Activated CD8-positive, alpha-beta memory T cell treated with anti-CD3 and anti-CD28 coated beads for 1 hour (primary cell): Measurements from ENCODE around the gene CDC34.

Experiments used
- DNase-seq, 2 donors: peaks; one replicate each; pipeline ENCODE4 v3.0.0-alpha.2; 2020; ENCODE audit warnings: low read depth in 1 of 2; ENCODE audit errors: extremely low read depth in 1 of 2

CDC34 gene

GRCh38 chr19:496986-497385 lies 34.6 kb upstream of the CDC34 start:
- DNase-seq, result no peak

GRCh38 chr19:497491-497868 lies 34.1 kb upstream of the CDC34 start:
- no peak for DNase-seq

- DNase-seq, result no peak
These were observed 33.6 kb upstream of the CDC34 start for GRCh38 chr19:497869-498510.

- no peak for DNase-seq
These were observed 33.1 kb upstream of the CDC34 start for GRCh38 chr19:498511-498891.

GRCh38 chr19:498977-499623 lies 32.5 kb upstream of the CDC34 start:
- DNase-seq, result no peak

- no peak for DNase-seq
These were observed 29.9 kb upstream of the CDC34 start for GRCh38 chr19:501646-502045.

- no peak for DNase-seq
These were observed 26.9 kb upstream of the CDC34 start for GRCh38 chr19:504616-505015.

- peak; percentile 83 to 86 for DNase-seq
These were observed 24.9 kb upstream of the CDC34 start for GRCh38 chr19:506404-507285.

- DNase-seq, result peak; percentile 65 to 77
These were observed 24.0 kb upstream of the CDC34 start, which contains the start of gene TPGS1 for GRCh38 chr19:507286-508203. TSS of gene TPGS1 (plus strand) at chr19:507497. CDS start at chr19:507507, 10 bp downstream.

GRCh38 chr19:508204-509150 lies 23.1 kb upstream of the CDC34 start:
- DNase-seq, result no peak

GRCh38 chr19:510606-511100 lies 20.9 kb upstream of the CDC34 start:
- peak; percentile 85 to 86 for DNase-seq

GRCh38 chr19:511101-511851 lies 20.3 kb upstream of the CDC34 start:
- DNase-seq, result peak; percentile 65 to 84

GRCh38 chr19:512547-513365 lies 18.8 kb upstream of the CDC34 start:
- no peak for DNase-seq

GRCh38 chr19:513368-514165 lies 18.0 kb upstream of the CDC34 start:
- no peak for DNase-seq

GRCh38 chr19:514166-514663 lies 17.3 kb upstream of the CDC34 start:
- no peak for DNase-seq

GRCh38 chr19:517721-518597 lies 13.6 kb upstream of the CDC34 start:
- DNase-seq, result no peak
